K562 (cell line): ENCODE results near the gene IP6K3. TPM values are rescaled to one million over a fixed set of nuclear protein-coding genes. Genes with fewer than 3 reads are reported as not detected.

Experiments
- ATAC-seq: fragments of 200-7000 bp; cut with Tn5 transposase; 3 replicates; pipeline ENCODE4 v1.9.1; 2020; ENCODE audit warnings: moderate library complexity
- BruUV-seq: library from RNA; stranded (reverse); fragments of 400-500 nt; replicated peaks from 2 replicates; lab custom pipeline; 2021; lab: Mats Ljungman, UMichigan
- CTCF ChIA-PET: fragments of 300-600 bp; formaldehyde crosslinking; extraction: SDS; loops from one replicate; lab custom pipeline; 2021; ENCODE audit warnings: low intra/inter-chr PET ratio; lab: Yijun Ruan, JAX
- POLR2A ChIA-PET: fragments of 300-600, 350-650 bp; sonication (Branson Sonifier 250); formaldehyde crosslinking; extraction: SDS; loops from one replicate; lab custom pipeline; 2021; ENCODE audit warnings: antibody characterized with exemption, inconsistent platforms; lab: Yijun Ruan, JAX
- DNase-seq, 4 experiments: peaks; one replicate each; pipeline versions ENCODE4 v3.0.0 to v3.0.0-alpha.2; 2011 to 2018; ENCODE audit warnings: low spot score in 3 of 4, mixed read lengths in 3 of 4; ENCODE audit errors: extremely low read depth in 1 of 4
- FAIRE-seq: peaks from 2 replicates; lab custom pipeline; 2011; peaks lifted over from hg19 to GRCh38; lab: Jason Lieb, UNC
- H2AFZ ChIP-seq: 2 replicates; pipeline ENCODE4 v1.6.0; 2011; ENCODE audit warnings: low read depth, low read length, control low read depth, inconsistent platforms
- H3K27ac ChIP-seq: fragments of 200-600 bp; 3 replicates; pipeline ENCODE4 v1.8.0; 2011; ENCODE audit warnings: low read depth, mild to moderate bottlenecking, control low read depth, inconsistent platforms, low read length, moderate library complexity, mixed read lengths; ENCODE audit errors: extremely low read depth
- H3K27me3 ChIP-seq, 2 experiments: fragments of 300-600 bp in 1 of 2; 2 replicates in 1 of 2; 3 replicates in 1 of 2; pipeline versions ENCODE4 v1.6.0 to v1.8.0; 2011; ENCODE audit warnings: inconsistent platforms in 2 of 2, low read length in 2 of 2, mild to moderate bottlenecking in 1 of 2, mixed read lengths in 1 of 2, moderate library complexity in 1 of 2; ENCODE audit not compliant: control insufficient read depth in 2 of 2, insufficient read depth in 2 of 2
- H3K36me3 ChIP-seq: fragments of 300-600 bp; 3 replicates; pipeline ENCODE4 v1.8.0; 2011; ENCODE audit warnings: mild to moderate bottlenecking, low read length, inconsistent platforms; ENCODE audit not compliant: control insufficient read depth, insufficient read depth
- H3K4me1 ChIP-seq, 2 experiments: fragments of 200-600 bp in 1 of 2; replicated peaks in 1 of 2; 2 replicates in 1 of 2; 3 replicates in 1 of 2; pipeline versions ENCODE4 v1.5.1 to v1.8.0; 2011; ENCODE audit warnings: inconsistent platforms in 2 of 2, low read length in 2 of 2, mild to moderate bottlenecking in 1 of 2, mixed read lengths in 1 of 2, moderate library complexity in 1 of 2; ENCODE audit not compliant: control insufficient read depth in 2 of 2, insufficient read depth in 2 of 2
- H3K4me2 ChIP-seq: 2 replicates; pipeline ENCODE4 v1.6.1; 2011; ENCODE audit warnings: low read length, control low read depth, inconsistent platforms, mixed read lengths; ENCODE audit not compliant: insufficient read depth
- H3K4me3 ChIP-seq: fragments of 200-600 bp; sonication (generic), shearing (Covaris generic); 2 replicates; pipeline ENCODE4 v1.5.1; 2016; ENCODE audit warnings: control low read depth, inconsistent platforms
- H3K79me2 ChIP-seq: fragments of 200-600 bp; 3 replicates; pipeline ENCODE4 v1.8.0; 2011; ENCODE audit warnings: low read length, inconsistent platforms; ENCODE audit not compliant: control insufficient read depth, insufficient read depth
- H3K9ac ChIP-seq, 2 experiments: 2 replicates each; pipeline versions ENCODE4 v1.6.0 to v1.6.1; 2011; ENCODE audit warnings: low read depth in 2 of 2, low read length in 2 of 2, control low read depth in 1 of 2, inconsistent platforms in 1 of 2, mild to moderate bottlenecking in 1 of 2, mixed read lengths in 1 of 2; ENCODE audit not compliant: insufficient read depth in 1 of 2
- H3K9me1 ChIP-seq: one replicate; pipeline ENCODE4 v1.6.0; 2011; ENCODE audit warnings: inconsistent platforms, mild to moderate bottlenecking, low read length, moderate library complexity; ENCODE audit not compliant: control insufficient read depth, insufficient read depth
- H3K9me3 ChIP-seq: replicated peaks from 2 replicates; pipeline ENCODE4 v1.5.1; 2011; ENCODE audit warnings: low read depth, low read length, inconsistent platforms; ENCODE audit not compliant: control insufficient read depth, insufficient read depth
- H4K20me1 ChIP-seq: replicated peaks from 2 replicates; pipeline ENCODE4 v1.6.1; 2011; ENCODE audit warnings: low read length, inconsistent platforms, mixed read lengths; ENCODE audit not compliant: control insufficient read depth, insufficient read depth
- COPS2 ChIP-seq: fragments of 450-650 bp; conservative IDR thresholded peaks from 2 replicates; pipeline ENCODE4 v1.6.1; 2016; ENCODE audit warnings: mild to moderate bottlenecking, moderate library complexity
- E2F5 ChIP-seq: sonication (generic); formaldehyde crosslinking; IDR thresholded peaks from 2 replicates; pipeline ENCODE4 v1.8.0; 2022; ENCODE audit warnings: mild to moderate bottlenecking, missing genetic modification reagents
- FOS ChIP-seq: IDR thresholded peaks from 3 replicates; pipeline ENCODE4 v1.6.1; 2011; ENCODE audit not compliant: insufficient read length; ENCODE audit errors: extremely low read depth
- LARP7 ChIP-seq: fragments of 450-650 bp; IDR thresholded peaks from 2 replicates; pipeline ENCODE4 v1.6.1; 2016
- MNT ChIP-seq, 2 experiments: fragments of 450-650 bp; conservative IDR thresholded peaks; 2 replicates each; pipeline ENCODE4 v1.6.1; 2017; ENCODE audit warnings: mild to moderate bottlenecking in 2 of 2, moderate library complexity in 2 of 2
- NELFE ChIP-seq: IDR thresholded peaks from 2 replicates; pipeline ENCODE4 v1.6.1; 2011; ENCODE audit warnings: mild to moderate bottlenecking; ENCODE audit not compliant: insufficient read depth, insufficient read length
- RBBP5 ChIP-seq: fragments of 200-600 bp; sonication (generic); IDR thresholded peaks from 2 replicates; pipeline ENCODE4 v1.6.1; 2012; ENCODE audit warnings: borderline replicate concordance, mild to moderate bottlenecking, low read length, control low read depth, inconsistent platforms; ENCODE audit not compliant: insufficient read depth, poor library complexity, severe bottlenecking
- SUPT5H ChIP-seq: fragments of 450-650 bp; IDR thresholded peaks from 2 replicates; pipeline ENCODE4 v1.6.1; 2016
- TAF15 ChIP-seq: fragments of 200-400 bp; formaldehyde crosslinking; IDR thresholded peaks from 2 replicates; pipeline ENCODE4 v1.6.1; 2017; ENCODE audit warnings: mild to moderate bottlenecking, low read depth, low read length, moderate library complexity
- ZBTB17 ChIP-seq: fragments of 450-650 bp; formaldehyde crosslinking; IDR thresholded peaks from 2 replicates; pipeline ENCODE4 v1.4.0; 2020; ENCODE audit warnings: mild to moderate bottlenecking
- ZNF134 ChIP-seq: fragments of 250-450 bp; sonication (Bioruptor Pico); conservative IDR thresholded peaks from 2 replicates; pipeline ENCODE4 v1.4.0; 2020
- ZNF24 ChIP-seq: fragments of 450-650 bp; IDR thresholded peaks from 2 replicates; pipeline ENCODE4 v1.6.1; 2016
- ZNF707 ChIP-seq: fragments of 250-450 bp; sonication (Bioruptor Pico); conservative IDR thresholded peaks from 2 replicates; pipeline ENCODE4 v1.8.0; 2022; ENCODE audit warnings: inconsistent platforms, mild to moderate bottlenecking, moderate library complexity
- ZNF830 ChIP-seq: fragments of 250-450 bp; sonication (Bioruptor Pico); IDR thresholded peaks from 2 replicates; pipeline ENCODE4 v1.5.0; 2021; ENCODE audit warnings: mild to moderate bottlenecking
- WGBS: fragments of 100-300 bp; shearing (Covaris generic); methylation state at CpG from one replicate; pipeline ENCODE4 v1.1.6; 2016; ENCODE audit warnings: low coverage, mixed read lengths; ENCODE audit not compliant: insufficient coverage; ENCODE audit errors: missing lambda C conversion rate; 5-methylcytosine and 5-hydroxymethylcytosine counted together
- in situ Hi-C: fragments of 300-500 bp; cut with MboI; formaldehyde crosslinking; loops from 4 replicates; pipeline ENCODE4 v1.15.0; 2018; ENCODE audit warnings: inconsistent platforms, mixed read lengths
- intact Hi-C: fragments of 100-400 bp; cut with micrococcal nuclease; formaldehyde crosslinking; loops from 2 replicates; pipeline ENCODE4 v1.14.2; 2022
- polyA plus RNA-seq, 8 experiments: library from polyadenylated mRNA; depleted of rRNA in 4 of 8; stranded (reverse) in 5 of 8; unstranded in 3 of 8; fragments of >200 nt; fragmentation: Nextera tagmentation in 2 of 8; fragmentation: Illumina TruSeq in 1 of 8; extraction: Ambion mirVana in 2 of 8; extraction: Trizol in 1 of 8; gene quantifications; 2 replicates each; pipeline versions ENCODE4 v1.2.1 to v1.2.3, GENCODE V29; 2011 to 2014; ENCODE audit warnings: inconsistent platforms in 1 of 8, missing spikeins in 1 of 8
- total RNA-seq, 7 experiments: library from RNA; depleted of rRNA in 6 of 7; stranded (reverse); fragments of >200 nt in 6 of 7; fragmentation: Illumina TruSeq in 2 of 7; extraction: Trizol in 2 of 7; gene quantifications; 2 replicates each; pipeline versions ENCODE4 v1.2.1 to v1.2.3, GENCODE V29; 2011 to 2021; ENCODE audit warnings: low replicate concordance in 1 of 7
- TF ChIP-seq, protein P1 (sequence below): fragments of 450-650 bp; IDR thresholded peaks from 2 replicates; pipeline ENCODE4 v1.6.1; 2017; ENCODE audit warnings: antibody characterized with exemption

IP6K3 gene
- total and polyA plus RNA-seq, 9 of the 15 experiments (the other 6 are each of a cell fraction or from before 2014, with no cell fraction given): not detected

- in situ Hi-C loops: no loop called here
- Histone ChIP-seq H3K79me2 (no peaks in the 10 kb centered on the region), H3K36me3 (peaks cover 90% of the 10 kb centered on the region), H3K9ac (peak overlapping the region in 1 of 2 experiments; percentile 56; a peak in 2 of 4 replicates), H3K9me3 (no peaks in the 10 kb centered on the region), H2AFZ (no peak overlapping the region), H4K20me1 (peaks cover 5% of the 10 kb centered on the region; the same call in 1 of the 2 replicates), H3K4me1 (peaks cover 5 to 16% of the 10 kb centered on the region in 2 experiments; a peak in 4 of 5 replicates), H3K4me2 (no peak overlapping the region), H3K27ac (no peak overlapping the region), H3K27me3 (no peaks in the 10 kb centered on the region), H3K4me3 (no peak overlapping the region), H3K9me1 (no peaks in the 10 kb centered on the region)
- 95% methylated on average over 9 of the region's 10 CpGs for WGBS
- BruUV-seq: no TSS peak
- ChIA-PET CTCF (interaction anchor here (5.5 kb wide), 1 partner anchor 108 kb away, joined by 60 read pairs; no protein-coding TSS in a partner anchor), POLR2A (interaction anchor here (0.8 to 1.0 kb wide), 2 partner anchors 10 to 14 kb away, joined by 3 to 6 read pairs; partner anchors contain the start of gene UQCC2)
- ATAC-seq (no peak), FAIRE-seq (no peak), DNase-seq (no peak)
- intact Hi-C loops: no loop called here
- TF ChIP-seq SUPT5H: no peak
- TF ChIP-seq, protein P1, sequence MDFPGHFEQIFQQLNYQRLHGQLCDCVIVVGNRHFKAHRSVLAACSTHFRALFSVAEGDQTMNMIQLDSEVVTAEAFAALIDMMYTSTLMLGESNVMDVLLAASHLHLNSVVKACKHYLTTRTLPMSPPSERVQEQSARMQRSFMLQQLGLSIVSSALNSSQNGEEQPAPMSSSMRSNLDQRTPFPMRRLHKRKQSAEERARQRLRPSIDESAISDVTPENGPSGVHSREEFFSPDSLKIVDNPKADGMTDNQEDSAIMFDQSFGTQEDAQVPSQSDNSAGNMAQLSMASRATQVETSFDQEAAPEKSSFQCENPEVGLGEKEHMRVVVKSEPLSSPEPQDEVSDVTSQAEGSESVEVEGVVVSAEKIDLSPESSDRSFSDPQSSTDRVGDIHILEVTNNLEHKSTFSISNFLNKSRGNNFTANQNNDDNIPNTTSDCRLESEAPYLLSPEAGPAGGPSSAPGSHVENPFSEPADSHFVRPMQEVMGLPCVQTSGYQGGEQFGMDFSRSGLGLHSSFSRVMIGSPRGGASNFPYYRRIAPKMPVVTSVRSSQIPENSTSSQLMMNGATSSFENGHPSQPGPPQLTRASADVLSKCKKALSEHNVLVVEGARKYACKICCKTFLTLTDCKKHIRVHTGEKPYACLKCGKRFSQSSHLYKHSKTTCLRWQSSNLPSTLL: no peak
- no peak for TF ChIP-seq ZNF830 (CRISPR knock-in tag)
- TF ChIP-seq TAF15: no peak
- no peak for TF ChIP-seq ZNF24
- TF ChIP-seq ZBTB17 (CRISPR knock-in tag): no peak
- TF ChIP-seq MNT (conservative IDR thresholded peaks at IDR 0.05): no peak
- no peak for TF ChIP-seq ZNF134 (CRISPR knock-in tag)
- no peak for TF ChIP-seq NELFE
- TF ChIP-seq FOS: no peak
- TF ChIP-seq COPS2: no peak
- TF ChIP-seq RBBP5: no peak
- TF ChIP-seq LARP7: no peak
- TF ChIP-seq E2F5 (CRISPR knock-in tag): no peak
- no peak for TF ChIP-seq ZNF707 (CRISPR knock-in tag)
Measured at GRCh38 chr6:33697845-33698244, 48.9 kb downstream of the IP6K3 start.
